NCI-H1105 (cell line): ENCODE data around the gene ELF4.

Source experiments
- DNase-seq: peaks from one replicate; lab custom pipeline; 2025; lab: John Stamatoyannopoulos, UW

ELF4 gene

DNA sequence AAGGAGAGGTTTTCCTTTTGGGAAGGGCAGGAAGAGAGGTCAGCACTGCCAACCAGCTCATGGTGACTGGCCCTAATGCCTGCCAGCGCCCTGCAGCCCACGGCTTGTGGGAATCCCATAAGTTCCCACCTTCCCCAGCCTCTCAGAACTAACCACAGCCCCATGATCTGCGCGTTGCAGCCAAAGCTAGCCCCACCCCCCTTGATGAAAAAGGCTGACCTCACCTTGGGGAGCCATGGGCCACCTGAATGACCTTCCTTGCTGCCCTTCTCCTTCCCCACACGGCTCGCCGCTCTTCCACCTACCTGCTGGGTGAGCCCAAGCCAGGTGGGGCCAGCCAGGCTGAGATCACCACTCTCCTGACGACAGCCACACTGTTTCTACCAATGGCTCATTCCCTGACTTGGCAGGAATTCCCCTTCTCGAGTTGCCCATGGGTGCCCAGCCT is 3.9 kb upstream of the ELF4 start:
- no peak for DNase-seq

- peak; percentile 1 for DNase-seq
Measured at GRCh38 chrX:130111220-130112154, 1.2 kb upstream of the ELF4 start.

DNA sequence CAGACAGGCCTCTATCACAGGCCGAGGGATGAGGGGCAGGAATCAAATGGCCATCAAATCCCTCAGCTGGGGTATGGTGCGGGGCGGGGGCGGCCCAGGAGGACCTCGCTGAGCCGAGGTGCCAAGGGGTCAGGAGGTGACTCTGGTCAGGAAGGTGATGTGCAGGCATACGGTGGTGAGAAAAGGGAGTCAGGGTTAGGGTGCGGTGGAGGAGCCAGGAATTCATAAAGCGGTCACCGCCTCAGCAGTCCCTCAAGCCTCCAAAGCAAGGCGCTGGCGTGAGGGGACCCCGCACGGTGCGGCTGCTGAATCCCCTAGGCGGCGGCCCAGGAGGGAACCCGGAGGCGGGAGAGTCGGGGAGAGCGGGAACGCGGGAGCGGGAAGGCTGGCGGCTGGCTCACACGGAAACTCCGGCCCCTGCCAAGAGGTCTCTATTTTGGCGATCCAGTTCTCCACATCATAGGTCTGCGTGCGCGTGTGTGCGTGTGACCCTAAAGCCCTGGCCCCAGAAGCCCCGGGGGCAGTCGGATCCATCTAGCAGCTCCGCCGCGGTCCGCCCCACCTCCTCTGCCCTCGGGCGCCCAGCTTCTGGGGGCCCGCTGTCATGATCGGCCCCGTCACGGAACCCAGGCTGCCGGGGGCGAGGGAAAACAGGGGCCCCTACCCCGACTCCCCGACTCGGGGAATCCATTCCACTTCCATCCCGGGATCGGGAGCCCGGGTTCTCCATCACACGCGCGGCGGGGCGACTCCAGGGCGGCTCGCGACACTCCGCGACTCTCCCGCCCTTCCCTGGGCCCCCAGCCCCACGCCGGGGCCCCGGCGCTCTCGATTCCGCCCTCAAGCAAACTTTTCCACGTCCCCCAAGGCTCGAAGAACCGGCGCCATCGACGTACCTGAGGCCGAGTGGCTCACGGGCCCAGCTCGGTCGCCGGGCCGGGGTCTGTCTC is 593 bp downstream of the ELF4 start:
- DNase-seq, result peak; percentile 5

- DNase-seq, result peak; percentile 30
Measured at GRCh38 chrX:130108647-130109428, 1.5 kb downstream of the ELF4 start.

GRCh38 chrX:130106071-130106470 is 4.2 kb downstream of the ELF4 start:
- DNase-seq, result no peak

DNA sequence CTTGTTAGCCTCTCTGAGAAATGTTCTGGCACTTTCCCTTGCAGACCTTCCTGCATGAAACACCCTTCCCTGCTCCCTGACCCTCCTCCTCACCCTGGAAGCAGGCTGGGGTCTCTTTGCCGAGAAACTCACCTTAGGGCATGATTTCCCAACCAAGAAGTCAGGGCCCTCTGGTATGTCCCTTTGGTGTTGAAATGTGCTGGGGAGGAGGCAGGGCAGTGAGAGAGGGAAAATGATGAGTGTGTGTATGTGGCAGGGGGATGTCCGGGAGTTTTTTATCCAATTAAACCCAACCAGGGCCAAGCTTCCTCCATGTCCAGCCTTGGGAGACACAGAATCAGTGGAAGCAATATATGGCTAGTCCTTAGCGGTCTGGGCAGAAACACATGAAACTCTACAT is 5.1 kb downstream of the ELF4 start:
- no peak for DNase-seq

DNA sequence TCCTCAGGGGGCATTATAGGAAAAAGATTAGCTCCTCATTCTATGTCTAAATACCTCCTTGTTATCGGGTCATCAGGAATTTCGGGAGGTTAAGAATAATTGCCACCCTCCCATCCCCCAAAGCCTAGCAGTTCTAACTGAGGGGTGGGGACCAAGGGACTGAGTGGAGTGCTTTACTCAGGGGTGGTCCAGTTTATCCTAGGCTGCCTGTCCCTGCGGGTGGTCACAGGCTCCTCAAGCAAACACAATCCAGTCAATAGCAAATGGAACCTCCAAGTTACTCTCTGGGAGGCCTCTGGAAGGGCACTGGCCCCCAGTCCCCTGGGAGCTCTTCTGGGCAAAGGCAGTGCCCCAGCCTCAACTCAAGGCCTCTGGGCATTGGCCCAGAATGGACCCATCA is 6.7 kb downstream of the ELF4 start:
- DNase-seq, result no peak

DNA sequence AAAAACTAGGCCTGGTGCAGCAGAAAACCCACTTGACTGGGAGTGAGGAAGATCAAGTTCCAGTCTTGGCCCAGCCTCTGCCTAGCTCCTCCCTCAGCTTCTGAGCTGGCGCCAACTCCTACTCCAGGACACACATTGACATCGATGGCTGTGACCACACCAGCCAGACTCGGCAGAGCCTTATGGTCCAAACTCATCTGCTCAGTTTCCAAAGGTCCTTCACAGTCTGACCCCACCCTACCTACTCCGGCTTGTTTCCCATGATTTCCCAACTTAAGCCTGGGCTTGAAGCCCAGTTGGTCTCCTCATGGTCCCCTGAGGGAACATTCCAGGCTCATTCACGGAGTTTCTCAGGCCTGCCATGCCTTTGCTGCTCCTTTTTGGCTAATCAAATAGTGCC is 10.1 kb downstream of the ELF4 start:
- no peak for DNase-seq

GRCh38 chrX:130098210-130098552 is 12.1 kb downstream of the ELF4 start:
- no peak for DNase-seq

- DNase-seq, result no peak
Measured at GRCh38 chrX:130097507-130098209, 12.6 kb downstream of the ELF4 start.

DNA sequence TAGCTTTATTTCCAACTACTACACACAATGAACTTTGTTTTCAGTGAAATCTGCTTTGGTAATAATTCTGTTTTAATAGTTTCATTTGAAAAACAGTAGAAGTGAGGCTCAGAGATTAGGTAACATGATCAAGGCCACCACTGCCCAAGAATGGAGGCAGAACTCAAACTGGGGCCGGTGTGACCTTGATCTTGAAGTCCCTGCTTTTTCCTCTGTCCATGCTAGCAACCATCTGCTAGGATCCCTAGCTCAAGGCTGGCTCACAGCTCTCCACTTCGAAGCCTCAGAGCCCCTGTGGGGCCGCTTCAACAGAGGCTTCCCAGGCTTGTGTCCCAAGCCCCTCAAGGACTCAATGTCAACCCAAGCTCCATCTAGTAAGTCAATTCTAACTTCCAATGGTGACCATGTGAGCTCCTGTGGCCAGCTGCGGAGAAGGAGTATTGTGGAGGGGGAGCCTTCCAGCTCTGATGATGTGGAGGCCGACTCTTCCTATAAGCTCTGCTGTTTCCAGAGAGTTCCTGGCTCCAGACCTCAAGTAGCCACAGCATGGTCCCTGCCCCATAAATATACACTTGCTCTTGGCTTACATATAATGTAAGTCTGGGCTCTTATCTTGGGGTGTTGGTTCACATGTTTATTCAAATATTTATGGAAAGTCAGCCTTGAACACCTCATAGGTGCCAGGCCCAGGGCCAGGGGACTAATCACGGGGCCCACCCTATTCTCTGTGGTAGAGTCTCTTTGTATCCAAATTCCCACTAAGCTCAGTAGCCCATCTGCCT is 14.9 kb downstream of the ELF4 start:
- DNase-seq, result no peak

- DNase-seq, result no peak
Measured at GRCh38 chrX:130094696-130095095, 15.6 kb downstream of the ELF4 start.

- DNase-seq, result no peak
Measured at GRCh38 chrX:130093271-130093670, 17.0 kb downstream of the ELF4 start.

- DNase-seq, result no peak
Measured at GRCh38 chrX:130091980-130092522, 18.2 kb downstream of the ELF4 start.

- no peak for DNase-seq
Measured at GRCh38 chrX:130090364-130090763, 19.9 kb downstream of the ELF4 start.

DNA sequence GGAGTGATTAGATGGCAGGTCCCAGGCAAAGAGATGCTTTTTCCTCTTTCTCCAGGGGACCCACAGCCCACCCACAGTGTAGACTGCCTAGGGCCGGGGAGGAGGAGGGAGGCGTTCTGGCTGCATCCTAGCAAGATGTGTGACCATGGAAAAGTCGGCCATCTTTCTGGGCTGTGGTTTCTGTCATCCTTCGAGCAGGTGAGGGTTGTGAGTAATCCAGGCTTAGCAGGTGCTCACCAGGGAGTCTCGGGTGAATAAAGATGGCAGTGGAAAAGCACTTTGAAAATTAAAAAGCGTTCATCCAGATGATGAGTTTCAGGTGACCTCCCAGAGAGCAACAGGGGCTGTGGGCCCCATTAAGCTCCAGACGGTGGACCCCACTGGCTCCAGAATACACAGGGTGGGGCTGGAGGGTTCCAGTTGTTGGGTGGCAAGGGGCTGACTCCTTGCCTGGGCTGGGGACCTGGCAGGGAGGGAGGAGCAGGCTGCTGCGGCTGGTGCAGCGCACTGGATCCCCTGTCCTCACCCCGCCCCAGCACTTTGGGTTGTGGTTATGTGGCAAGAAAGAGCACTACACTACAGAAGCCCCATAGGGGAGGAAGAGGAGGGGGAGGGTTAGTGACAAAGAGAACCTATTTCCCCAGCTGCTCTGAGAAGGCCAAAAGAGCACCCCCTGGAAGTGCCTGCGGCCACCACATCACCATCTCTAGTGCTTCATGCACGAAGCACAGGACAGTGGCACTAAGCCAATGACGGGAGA is 23.7 kb downstream of the ELF4 start:
- DNase-seq, result no peak

DNA sequence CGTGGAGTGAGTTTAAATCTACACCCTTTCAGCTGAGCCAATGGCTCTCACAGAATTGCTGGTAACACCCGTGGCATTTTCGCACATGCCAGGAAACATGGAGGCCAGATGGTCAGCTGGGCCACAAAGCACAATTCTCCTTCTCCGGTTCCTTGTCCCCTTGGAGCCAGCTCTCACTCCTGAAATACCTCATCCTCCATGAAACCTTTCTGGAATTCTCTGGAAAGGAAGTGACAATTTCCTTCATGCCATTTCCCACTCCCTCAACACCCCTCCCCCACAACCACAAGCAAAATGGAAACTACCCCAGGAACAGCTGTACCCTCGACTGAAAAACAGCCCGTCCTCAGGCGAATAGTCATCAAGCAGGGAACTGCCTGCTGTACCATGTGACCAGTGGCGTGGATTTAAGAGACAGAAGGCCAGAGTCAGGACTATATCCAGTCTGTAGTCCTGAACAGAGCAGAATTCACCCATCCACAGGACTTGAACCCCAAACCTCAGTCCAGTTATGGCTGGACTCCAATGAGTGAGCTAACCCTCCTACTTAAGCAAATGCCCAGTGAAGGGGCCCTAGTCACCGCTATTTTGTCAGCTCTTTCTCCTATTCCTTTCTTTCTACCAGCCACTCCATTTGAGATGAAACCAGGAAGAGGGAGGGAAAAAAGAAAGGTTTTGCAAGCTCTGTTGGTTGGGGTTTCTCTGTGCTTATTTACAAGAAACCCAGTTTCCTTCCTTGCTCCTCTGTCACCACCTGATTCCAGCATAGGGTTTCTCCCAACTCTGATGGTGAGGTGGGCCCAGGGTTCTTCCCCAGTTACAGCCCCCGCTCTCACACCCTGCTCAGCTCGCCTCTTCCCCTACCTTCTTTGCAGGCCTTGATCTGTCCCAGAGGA is 24.5 kb downstream of the ELF4 start:
- DNase-seq, result no peak

GRCh38 chrX:130084631-130085237 is 25.6 kb downstream of the ELF4 start:
- DNase-seq, result no peak
